Measurements from ENCODE around the gene SCAMP2.

DNA sequence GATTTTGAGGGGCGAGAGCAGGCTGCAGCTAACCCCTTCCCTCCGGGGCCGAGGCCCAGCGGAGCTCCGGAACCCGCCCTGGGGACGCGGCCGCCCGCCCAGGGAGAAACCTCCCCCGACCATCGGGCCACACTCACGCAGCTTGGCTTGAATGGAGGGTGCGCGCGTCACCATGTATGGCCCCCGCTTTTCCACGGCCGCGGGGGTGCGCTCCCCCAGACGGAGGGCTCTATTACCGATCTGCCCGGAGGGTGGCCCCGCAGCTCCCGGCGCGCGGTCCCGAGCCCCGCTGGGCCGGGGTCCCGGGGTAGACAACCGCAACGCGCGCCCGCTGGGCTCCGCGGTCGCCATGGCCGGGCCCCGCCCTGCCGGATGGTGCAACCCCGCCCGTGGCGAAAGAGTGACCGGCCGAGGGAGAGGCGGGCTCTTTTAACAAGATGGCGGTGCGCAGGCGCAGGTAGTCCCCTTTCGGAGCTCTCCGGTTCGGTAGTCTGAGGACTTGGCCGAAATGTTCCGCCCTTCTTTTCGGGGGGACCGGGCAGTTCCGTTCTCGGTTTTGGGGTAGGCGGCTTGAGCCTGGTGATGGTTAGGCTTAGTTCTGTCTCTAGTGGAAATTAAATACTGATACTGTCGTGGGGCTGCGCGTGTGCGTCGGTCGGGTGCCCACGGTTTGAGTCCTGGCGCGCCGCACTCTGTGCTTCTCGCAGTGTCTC is 33.4 kb upstream of the SCAMP2 start, which contains the start of gene FAM219B:
- TF ChIP-seq, protein P1, sequence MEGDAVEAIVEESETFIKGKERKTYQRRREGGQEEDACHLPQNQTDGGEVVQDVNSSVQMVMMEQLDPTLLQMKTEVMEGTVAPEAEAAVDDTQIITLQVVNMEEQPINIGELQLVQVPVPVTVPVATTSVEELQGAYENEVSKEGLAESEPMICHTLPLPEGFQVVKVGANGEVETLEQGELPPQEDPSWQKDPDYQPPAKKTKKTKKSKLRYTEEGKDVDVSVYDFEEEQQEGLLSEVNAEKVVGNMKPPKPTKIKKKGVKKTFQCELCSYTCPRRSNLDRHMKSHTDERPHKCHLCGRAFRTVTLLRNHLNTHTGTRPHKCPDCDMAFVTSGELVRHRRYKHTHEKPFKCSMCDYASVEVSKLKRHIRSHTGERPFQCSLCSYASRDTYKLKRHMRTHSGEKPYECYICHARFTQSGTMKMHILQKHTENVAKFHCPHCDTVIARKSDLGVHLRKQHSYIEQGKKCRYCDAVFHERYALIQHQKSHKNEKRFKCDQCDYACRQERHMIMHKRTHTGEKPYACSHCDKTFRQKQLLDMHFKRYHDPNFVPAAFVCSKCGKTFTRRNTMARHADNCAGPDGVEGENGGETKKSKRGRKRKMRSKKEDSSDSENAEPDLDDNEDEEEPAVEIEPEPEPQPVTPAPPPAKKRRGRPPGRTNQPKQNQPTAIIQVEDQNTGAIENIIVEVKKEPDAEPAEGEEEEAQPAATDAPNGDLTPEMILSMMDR (IDR thresholded peaks at IDR 0.05) = no peak
- peak; percentile 85 to 91 (median 86) for TF ChIP-seq POLR2AphosphoS5 (IDR thresholded peaks at IDR 0.05)
- TF ChIP-seq POLR2A (IDR thresholded peaks at IDR 0.05) = peak; percentile 73
